HG03469 (cell line): ENCODE data around the gene PLEKHA7.
"Not testable (repeated sequence)": the region's sequence is repeated elsewhere in the genome, so short reads cannot be mapped to it uniquely, and the experiment has no call there.

ENCODE experiments used
- ATAC-seq: cut with Tn5 transposase; IDR thresholded peaks from one replicate; pipeline ENCODE4 v1.9.1; 2021; ENCODE audit warnings: mild to moderate bottlenecking, moderate library complexity, moderate number of reproducible peaks; ENCODE audit not compliant: unreplicated experiment

Gene PLEKHA7

DNA sequence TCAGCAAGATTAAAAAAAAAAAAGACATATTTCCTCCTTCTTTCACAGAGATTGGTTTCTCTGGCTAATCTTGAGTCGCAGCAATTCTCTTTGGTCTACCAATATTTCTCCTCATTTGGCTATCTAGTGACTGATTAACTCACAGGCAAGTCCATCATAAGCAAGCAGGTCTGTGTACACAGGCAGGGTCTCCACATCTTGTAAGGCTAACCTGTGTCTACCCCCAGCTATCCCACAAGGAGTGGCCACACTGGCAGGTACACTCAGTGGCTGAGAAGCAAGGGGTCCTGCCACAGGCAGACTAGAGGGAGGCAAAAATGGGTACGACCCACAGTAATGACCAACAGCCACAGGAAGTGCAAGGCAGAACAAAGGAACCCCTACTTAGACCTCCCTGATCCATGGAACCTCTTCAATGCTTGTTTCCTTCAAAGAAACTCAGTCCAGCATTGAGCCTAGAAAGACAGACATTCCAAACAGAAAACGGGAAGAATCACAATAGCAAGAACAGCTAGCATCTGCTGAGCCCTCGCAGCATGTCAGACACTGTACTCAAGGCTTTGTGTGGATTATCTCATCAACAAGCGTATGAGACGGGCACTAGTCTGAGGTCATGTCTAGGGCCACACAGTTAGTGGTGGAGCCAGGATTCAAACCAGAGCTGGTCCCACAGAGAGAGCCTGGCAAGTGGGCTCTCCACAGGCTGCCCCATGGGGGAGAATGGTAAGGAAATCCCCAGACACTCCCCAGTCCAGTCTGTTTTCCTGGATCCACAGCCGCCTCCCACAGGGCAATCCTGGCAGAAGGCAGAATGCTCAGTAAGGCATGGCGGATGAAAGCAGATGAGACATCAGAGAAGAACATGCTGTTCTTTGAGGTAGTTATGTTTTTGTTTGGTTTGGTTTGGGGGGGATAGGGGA, 34.3 kb downstream of the PLEKHA7 start:
- no peak for ATAC-seq

DNA sequence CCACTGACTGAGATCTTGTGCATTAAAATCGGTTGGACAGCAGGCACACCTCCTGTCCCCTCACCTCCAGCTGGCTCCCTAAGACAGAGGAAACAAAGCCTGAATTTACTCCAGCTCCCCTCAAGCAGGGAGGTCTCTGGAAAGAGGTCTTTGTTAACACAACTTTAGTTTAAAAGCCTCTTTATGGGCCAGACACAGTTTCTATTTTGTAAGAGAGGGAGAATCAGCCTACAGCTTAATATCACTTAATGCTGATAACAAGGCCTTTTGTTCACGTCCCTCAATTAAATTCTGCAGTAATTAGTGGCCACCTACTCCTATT, 36.3 kb downstream of the PLEKHA7 start:
- ATAC-seq, result no peak

DNA sequence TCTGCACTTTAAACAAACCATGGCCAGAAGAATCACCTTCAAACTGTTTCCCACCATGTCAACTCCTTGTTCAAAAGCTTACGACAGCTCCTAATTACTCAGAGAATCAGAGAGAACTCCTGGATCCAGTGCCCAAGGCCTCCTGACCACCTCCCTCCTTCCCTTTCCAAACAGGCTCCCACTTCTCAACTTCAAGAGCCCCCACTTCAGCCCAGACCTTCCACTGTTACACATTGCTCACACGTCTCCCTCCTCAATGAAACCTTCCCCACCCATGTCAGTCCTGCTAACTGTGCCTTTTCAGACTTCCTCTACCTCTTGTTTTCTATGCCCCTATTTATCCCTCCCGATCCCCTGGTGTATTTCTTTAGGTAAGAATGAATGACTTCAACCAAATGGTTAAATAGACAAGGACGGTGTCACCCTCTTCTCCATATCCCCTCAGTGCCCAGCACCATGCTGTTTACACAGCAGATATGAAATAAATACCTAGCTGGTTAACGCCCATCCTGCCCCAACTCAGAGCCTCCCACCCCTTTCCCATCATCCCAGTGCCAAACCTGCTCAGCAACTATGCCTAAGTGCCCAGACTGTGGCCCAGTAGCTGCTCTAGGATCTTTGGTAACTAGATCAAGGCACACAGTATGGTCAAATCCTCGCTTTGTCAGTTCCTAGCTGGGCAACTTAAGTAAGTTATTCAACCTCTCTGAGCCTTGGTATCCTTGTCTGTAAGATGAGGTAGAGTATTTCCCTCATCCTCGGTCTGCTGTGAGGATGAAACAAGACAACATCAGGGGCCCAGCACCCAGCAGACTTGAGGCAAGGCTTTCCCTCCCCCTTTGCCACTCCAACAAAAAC, 36.8 kb downstream of the PLEKHA7 start:
- ATAC-seq, result no peak

DNA sequence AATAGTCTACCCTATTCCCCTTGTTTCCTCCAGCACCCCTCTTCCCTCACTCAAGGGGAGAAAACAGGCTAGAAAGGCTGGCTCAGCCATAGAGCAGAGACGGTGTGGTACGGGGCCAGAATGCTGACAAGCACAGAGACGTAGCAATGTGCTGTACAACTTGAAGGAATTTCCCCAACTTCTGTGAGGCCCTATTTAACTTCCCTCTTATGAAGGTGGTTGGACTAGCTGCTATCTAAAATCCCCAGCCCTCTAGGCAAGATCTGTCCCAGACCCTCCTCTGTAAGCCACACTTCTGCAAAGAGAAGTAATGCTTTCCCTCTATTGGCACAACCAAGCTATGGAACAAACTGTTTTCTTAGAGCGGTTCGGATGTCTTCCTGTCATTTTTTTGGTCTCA, 37.8 kb downstream of the PLEKHA7 start:
- ATAC-seq, result no peak

DNA sequence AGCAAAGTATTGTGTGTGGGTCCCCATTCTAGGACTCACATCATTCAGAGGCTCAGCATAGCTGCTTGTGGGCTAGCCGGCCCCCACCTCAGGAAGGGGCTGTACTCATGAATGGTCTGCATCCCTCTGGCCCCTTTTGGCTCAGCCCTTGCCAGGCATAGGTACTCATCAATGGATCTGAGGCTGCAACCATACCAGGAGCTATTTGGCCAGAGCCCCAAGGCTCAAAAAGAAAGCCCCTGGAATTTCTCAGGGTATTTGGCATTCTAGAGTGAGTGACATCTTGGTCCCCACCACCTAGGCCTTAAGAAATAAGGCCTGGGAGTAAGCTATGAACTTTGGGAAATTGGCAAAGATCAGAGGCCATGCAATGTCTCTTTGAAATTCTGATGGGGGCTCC, 38.3 kb downstream of the PLEKHA7 start:
- no peak for ATAC-seq

DNA sequence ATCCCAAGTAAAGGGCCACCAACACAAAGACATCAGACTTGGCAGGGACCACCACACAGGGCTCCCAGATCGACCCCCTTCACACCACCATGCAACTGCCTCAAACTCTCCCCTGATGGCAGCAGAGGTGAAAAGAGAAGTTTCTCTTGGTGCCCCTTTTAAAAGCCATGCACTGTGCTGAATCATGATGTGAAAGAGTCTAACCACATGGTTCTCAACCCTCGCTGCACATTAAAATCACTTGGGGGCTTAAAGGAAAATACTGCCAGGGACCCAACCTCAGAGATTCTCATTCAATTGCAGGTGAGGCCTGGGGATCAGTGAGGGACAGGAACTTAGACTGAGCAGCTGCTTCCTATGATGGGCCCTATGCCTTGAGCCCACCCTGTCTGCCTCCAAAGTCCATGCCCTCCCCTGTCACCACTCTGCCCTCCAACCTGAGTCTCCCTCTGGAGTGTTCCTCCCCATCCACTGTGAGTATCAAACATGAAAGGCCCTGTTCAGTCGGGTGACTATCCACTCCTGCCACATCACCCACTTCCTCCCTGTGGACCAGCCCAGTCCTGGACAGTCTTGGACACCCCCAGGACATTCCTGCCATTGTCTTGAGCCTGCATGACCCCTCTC, 40.8 kb downstream of the PLEKHA7 start:
- ATAC-seq, result no peak

DNA sequence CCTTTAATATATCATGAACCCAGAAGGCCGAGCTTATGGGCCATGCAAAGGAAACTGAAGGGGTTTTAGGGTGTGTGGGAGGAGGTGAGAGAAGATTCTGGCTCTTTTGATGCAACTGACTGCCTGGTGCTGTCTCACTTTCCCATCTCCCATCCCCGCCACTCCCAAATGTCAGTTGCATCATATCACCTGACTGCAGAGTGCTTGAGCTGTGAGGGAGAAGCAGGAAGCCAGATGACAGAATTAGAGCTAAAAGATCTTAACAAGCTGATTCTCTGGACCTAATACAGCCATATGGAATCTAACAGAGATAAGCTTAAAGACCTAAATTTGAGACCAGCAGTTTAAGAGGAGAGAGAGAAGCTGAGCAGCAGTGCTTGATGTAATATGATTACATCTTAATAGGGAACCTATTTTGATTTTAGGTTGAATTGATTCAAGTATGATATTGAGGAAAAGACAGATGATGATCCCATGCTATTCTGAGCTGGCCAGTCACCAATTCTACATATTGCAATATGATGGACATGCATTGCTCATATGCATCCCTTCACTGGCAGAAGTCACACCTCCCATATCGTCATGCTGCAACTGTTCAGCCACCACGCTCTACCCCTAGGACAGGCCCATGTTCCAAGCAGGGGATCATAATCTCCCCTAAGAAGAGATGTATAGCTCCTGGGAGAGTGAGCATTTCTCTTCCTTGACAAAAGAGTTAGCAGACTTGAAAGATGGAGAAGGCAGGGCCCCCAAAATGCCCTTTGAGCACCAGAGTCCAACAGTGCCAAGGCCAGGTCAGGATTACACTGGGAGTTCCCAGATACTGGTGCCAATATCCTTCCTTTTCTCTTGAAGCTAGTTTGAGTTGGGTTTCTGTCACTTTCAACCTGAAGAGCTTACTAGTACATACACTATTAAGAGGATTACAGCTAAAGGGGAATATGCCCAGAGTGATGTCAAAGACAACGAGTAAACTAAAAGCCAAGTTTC, 44.9 kb downstream of the PLEKHA7 start:
- ATAC-seq, result no peak

DNA sequence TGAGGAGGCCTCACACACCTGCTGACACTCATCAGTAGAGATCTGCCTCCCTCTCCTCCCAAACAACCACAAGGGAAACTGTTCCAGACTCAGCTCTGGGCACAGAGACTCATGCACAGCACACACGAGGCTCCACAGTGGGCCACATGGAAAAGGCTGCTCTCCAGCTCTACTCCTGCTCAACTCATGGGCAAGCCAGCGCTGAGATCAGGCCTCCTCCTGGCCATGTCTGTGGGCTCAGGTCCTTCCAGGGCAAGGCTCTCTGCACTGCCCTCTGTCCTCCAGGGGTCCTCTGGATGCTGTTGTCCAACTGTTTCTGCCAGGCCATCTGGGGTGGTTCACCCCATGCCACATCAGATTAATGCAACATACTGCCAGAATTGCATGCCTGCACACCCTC, 46.0 kb downstream of the PLEKHA7 start:
- no peak for ATAC-seq

DNA sequence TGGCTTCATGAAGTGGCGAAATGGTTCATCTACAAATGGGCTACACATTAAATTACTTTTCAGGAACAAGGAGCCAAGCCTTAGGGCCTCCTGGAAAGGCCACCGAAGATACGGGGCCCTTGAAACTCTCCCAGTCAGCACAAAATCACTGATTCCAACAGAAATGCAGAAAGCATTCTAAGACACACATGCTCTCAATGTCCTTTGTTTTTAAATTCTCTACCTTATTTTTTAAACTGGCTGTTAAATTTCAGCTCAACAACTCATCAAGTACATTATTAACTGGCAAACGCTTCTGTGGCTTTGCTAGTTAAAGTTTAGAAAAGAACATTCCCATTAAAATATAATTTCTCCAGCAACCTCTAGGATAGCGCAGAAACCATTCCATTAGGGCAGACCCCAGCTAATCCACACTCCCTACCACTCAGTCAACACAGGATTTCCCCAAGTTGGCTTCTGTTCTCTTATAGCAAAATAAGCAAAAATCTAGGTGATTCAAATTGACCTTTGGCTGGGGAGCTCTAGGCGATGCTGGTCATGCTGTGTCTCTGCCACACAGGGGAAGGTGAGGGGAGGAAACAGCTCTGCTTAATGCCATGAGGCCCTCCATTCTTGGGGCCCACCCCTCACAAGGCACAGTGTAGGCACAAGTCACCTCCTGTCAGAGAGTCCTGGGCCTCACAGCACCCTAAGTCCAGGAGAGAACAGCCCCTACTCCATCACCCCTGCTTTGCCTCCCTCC, 47.1 kb downstream of the PLEKHA7 start:
- ATAC-seq, result no peak

DNA sequence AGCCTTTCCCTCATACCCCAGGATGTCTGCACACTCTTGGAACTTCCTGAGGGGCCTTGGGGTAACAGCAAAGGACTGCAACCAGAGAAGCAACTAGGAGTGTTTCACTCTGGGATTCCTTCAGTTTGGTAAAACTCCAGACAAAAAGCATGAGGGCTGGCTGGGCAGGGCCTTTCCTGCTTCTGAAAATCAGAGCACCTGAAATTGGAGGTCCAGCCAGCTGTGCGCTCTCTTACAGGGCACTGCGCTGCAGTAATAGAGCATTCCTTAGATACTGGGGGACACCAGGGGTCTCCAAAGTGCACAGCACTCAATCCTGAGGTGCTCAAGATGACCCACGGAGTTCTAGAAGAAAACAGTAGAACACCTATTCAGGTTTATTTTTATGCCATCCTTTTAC, 49.7 kb downstream of the PLEKHA7 start:
- ATAC-seq, result no peak

DNA sequence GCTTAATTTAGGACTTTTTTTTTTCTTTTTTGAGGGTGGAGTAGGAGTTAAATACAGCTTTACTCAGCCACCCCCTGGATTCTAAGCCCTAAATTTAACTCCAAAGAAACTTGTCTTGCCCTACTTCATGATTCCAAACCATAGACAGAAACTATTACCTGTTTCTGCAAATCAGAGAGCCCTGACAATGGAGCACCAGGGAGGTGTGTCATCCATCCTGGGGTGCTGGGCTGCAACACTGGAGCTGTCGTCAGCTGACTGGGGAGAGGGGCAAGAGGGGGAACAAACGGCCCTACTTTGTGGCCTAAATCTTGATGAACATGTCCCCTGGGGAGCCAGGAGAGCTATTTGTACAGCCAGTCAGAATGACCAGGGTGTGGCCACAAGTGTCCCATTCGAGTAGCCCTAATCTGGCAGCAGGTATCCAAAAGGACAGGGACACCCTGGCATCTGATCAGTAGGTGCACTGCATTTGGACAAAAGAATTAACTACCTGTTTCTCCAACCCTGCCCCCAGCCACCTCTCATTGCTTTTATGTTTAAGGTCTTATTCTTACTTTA, 50.8 kb downstream of the PLEKHA7 start:
- no peak for ATAC-seq

DNA sequence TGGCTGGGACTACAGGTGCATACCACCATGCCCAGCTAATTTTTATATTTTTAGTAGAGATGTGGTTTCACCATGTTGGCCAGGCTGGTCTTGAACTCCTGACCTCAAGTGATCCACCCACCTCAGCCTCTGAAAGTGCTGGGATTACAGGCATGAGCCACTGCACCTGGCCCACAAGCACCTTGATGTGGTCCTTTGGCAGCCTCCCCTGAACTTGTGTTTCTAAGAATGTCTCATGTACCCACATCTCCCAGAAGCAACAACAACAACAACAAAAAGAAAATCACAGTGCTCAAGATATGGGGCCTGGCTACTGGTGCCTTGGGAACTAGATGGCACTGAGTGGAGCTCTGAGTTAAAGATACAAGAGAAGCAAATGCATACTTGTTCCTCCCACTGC, 51.6 kb downstream of the PLEKHA7 start:
- ATAC-seq, result not testable (repeated sequence)

DNA sequence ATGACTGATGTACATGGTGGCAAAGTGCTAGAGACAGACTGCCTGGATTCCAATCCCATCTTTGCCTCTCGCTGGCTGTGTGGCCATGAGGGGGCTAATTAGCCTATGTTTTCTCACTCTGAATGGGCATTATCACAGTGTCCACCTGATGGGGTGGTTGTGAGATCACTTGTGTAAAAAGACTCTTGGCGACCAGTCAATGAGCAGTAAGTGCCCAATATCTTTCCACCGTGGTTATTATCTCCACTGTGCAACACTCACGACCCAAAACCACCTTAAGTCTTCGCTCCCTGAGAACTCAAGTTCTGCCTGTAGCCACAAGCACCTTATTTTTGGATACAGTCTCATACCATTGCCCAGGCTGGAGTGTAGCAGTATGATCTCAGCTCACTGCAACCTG, 52.1 kb downstream of the PLEKHA7 start:
- no peak for ATAC-seq

DNA sequence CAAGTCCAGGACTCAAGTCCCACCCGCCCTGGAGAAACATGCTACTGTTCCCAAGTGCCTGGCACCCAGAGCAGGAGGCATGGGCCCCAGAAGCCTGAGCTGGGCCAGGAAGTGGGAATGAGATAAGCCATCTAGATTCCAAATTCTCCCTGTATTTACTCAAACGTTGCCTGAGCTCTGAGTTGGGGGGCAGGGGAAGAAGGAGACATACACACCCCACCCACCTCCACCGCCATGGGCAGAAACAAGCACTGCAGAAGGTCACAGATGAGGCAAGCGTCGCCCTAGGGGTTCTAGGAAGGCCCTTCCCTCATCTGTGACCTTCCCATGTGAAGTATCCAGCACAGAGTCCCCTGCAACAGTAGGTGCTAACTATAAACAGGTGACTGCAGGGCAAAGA, 54.0 kb downstream of the PLEKHA7 start:
- no peak for ATAC-seq

DNA sequence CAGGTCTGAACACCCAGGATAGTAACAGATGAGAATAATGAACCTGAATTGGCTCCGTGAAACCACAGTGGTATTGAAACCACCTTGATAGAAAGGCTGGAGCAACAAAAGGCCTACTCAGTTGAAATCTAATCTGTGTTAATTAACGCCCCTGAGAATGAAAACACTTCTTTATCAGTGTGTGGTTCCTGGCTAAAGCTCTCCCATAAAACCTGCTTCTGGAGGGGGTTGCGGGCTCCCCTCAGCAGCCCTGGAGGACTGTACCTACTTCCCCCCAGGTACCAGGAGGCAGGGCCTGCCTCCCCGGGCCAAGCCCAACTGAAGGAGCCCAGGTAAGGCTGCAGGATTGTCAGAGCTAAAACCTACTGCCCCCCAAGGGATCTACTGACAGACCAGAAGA, 54.6 kb downstream of the PLEKHA7 start:
- no peak for ATAC-seq

DNA sequence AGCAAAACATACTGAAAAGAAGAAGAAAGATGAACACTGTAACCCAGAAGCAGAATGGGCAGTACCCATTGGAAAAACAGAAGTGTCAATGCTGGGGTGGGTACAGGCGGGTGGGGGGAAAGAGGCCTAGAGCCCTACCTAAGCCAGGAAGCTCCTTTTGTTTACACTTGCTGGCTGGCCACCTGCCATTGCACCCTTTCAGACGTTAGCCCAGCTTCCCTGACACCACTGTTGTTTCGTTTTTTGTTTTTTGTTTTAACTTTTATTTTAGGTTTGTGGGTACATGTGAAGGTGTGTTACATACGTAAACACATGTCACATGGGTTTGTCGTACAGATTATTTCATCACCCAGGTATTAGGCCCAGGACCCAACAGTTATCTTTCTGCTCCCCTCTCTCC, 55.4 kb downstream of the PLEKHA7 start:
- no peak for ATAC-seq

DNA sequence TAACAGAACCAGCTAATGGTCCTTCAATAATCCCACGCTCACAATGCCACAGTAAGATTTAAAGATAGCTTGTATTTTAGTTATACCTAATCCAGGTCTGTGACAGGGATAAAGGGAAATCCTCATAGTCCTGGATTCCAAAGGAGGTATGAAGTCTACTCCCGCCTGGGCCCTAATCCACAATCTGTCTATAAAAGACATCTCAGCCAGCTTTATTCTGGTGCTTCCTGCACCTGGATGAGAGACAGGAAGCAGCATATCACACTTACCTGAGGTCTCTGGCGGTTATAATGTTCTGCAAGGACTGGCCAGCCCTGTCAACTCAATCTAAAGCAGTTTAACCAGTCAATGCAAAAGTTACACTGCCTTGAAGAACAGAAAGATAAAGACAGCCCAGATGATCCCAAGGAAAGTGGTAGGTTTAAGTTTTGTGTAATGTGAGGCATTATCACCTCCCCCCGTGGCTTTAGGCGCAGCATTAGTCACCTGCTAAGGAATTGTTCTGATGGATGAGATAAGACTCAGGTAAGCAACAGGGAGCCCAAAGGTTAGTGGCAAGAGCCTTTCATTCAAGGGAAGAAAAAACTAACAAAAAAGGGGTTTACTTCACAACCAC, 57.6 kb downstream of the PLEKHA7 start:
- ATAC-seq, result no peak

DNA sequence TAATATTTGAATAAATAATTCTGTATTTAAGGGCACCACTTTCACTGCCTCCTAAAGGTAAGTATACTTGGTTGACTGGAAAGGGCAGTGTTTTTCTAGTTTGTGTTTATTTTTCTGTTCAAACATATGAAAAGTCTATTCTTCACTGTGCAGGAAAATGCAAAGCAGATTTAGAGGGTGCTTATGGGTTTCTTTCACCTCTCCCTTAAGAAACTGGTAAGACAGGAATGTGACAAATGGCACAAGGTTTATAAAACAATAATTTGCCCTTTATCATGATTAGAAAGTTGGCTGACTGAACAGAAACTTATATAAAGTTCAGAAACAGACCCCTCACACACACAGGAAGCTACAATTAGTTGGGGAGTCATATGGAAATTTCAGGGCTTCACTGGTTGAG, 60.6 kb downstream of the PLEKHA7 start:
- no peak for ATAC-seq
